ENCODE results near the gene SLF1. TPM values are rescaled to one million over a fixed set of nuclear protein-coding genes. Genes with fewer than 3 reads are reported as not detected.

Gene SLF1
- total RNA-seq, 1 donor = 11.2 TPM

GRCh38 chr5:94675965-94676618 lies 57.6 kb downstream of the SLF1 start:
- no peak for TF ChIP-seq CTCF (IDR thresholded peaks at IDR 0.05; ENCODE audit: insufficient read depth, low read length)
- no peak overlapping the region for H3K4me3 ChIP-seq (ENCODE audit: low read depth, low read length)
- DNase-seq (ENCODE audit: low read depth) = no peak

GRCh38 chr5:94682814-94683520 lies 64.5 kb downstream of the SLF1 start:
- H3K4me3 ChIP-seq (ENCODE audit: low read depth, low read length) = no peak overlapping the region
- TF ChIP-seq CTCF (IDR thresholded peaks at IDR 0.05; ENCODE audit: insufficient read depth, low read length) = no peak
- no peak for DNase-seq (ENCODE audit: low read depth)

GRCh38 chr5:94689908-94690307 lies 71.4 kb downstream of the SLF1 start:
- no peak for DNase-seq (ENCODE audit: low read depth)
- no peak overlapping the region for H3K4me3 ChIP-seq (ENCODE audit: low read depth, low read length)
- TF ChIP-seq CTCF (IDR thresholded peaks at IDR 0.05; ENCODE audit: insufficient read depth, low read length) = no peak

GRCh38 chr5:94690778-94691177 lies 72.3 kb downstream of the SLF1 start:
- no peak for TF ChIP-seq CTCF (IDR thresholded peaks at IDR 0.05; ENCODE audit: insufficient read depth, low read length)
- no peak overlapping the region for H3K4me3 ChIP-seq (ENCODE audit: low read depth, low read length)
- DNase-seq (ENCODE audit: low read depth) = no peak

GRCh38 chr5:94691291-94691690 lies 72.8 kb downstream of the SLF1 start:
- DNase-seq (ENCODE audit: low read depth) = no peak
- no peak overlapping the region for H3K4me3 ChIP-seq (ENCODE audit: low read depth, low read length)
- TF ChIP-seq CTCF (IDR thresholded peaks at IDR 0.05; ENCODE audit: insufficient read depth, low read length) = no peak

- TF ChIP-seq CTCF (IDR thresholded peaks at IDR 0.05; ENCODE audit: insufficient read depth, low read length) = no peak
- no peak overlapping the region for H3K4me3 ChIP-seq (ENCODE audit: low read depth, low read length)
- DNase-seq (ENCODE audit: low read depth) = peak; percentile 65
These were observed 73.5 kb downstream of the SLF1 start for GRCh38 chr5:94691949-94692348.

Data from fibroblast of the aortic adventitia (primary cell).